ENCODE data around the gene FBXL19. TPM values are rescaled to one million over a fixed set of nuclear protein-coding genes. Genes with fewer than 3 reads are reported as not detected.
"Not testable (repeated sequence)": the region's sequence is repeated elsewhere in the genome, so short reads cannot be mapped to it uniquely, and the experiment has no call there.

Gene FBXL19
- total RNA-seq, 1 donor from 2014 or later, result 21.4 TPM

GRCh38 chr16:30929167-30929566 lies 5.8 kb downstream of the FBXL19 start:
- DNase-seq (ENCODE audit: extremely low spot score in 2 of 2), result no peak
- Histone ChIP-seq H3K36me3 (peaks cover 3 to 8% of the 10 kb centered on the region in 2 donors), H3K4me3 (no peak overlapping the region), H3K27me3 (no peaks in the 10 kb centered on the region), H3K4me1 (peaks cover 22% of the 10 kb centered on the region), H3K9me3 (no peaks in the 10 kb centered on the region), H3K27ac (no peak overlapping the region)
- intact Hi-C loops (cut with DNase I), result no loop called here
- TF ChIP-seq POLR2A (IDR thresholded peaks at IDR 0.05) (no peak), POLR2AphosphoS5 (IDR thresholded peaks at IDR 0.05; ENCODE audit: insufficient read depth in 1 of 2, low read depth in 1 of 2) (no peak), CTCF (IDR thresholded peaks at IDR 0.05) (no peak)

- Histone ChIP-seq H3K27me3 (no peaks in the 10 kb centered on the region), H3K36me3 (peaks cover 3 to 8% of the 10 kb centered on the region in 2 donors), H3K27ac (no peak overlapping the region), H3K9me3 (no peaks in the 10 kb centered on the region), H3K4me3 (no peak overlapping the region), H3K4me1 (peaks cover 13% of the 10 kb centered on the region)
- intact Hi-C loops (cut with DNase I), result no loop called here
- no peak for DNase-seq (ENCODE audit: extremely low spot score in 2 of 2)
- TF ChIP-seq POLR2A (IDR thresholded peaks at IDR 0.05), result no peak
- no peak for TF ChIP-seq CTCF (IDR thresholded peaks at IDR 0.05)
- TF ChIP-seq POLR2AphosphoS5 (IDR thresholded peaks at IDR 0.05; ENCODE audit: insufficient read depth in 1 of 2, low read depth in 1 of 2), result no peak
Measured at GRCh38 chr16:30930160-30930571, 6.8 kb downstream of the FBXL19 start.

- H3K4me1 ChIP-seq, result peaks cover 9% of the 10 kb centered on the region
- DNase-seq (ENCODE audit: extremely low spot score in 2 of 2), result no peak
- peaks cover 3 to 8% of the 10 kb centered on the region in 2 donors for H3K36me3 ChIP-seq
- H3K4me3 ChIP-seq, result no peak overlapping the region
- TF ChIP-seq POLR2A (IDR thresholded peaks at IDR 0.05), result no peak
- H3K9me3 ChIP-seq, result no peaks in the 10 kb centered on the region
- no peaks in the 10 kb centered on the region for H3K27me3 ChIP-seq
- intact Hi-C loops (cut with DNase I), result no loop called here
- no peak overlapping the region for H3K27ac ChIP-seq
Measured at GRCh38 chr16:30931068-30931650, 7.8 kb downstream of the FBXL19 start.

- intact Hi-C loops (cut with DNase I), result no loop called here
- no peaks in the 10 kb centered on the region for H3K9me3 ChIP-seq
- H3K36me3 ChIP-seq, result peaks cover 3 to 7% of the 10 kb centered on the region in 2 donors
- no peak overlapping the region for H3K4me3 ChIP-seq
- TF ChIP-seq POLR2AphosphoS5 (IDR thresholded peaks at IDR 0.05; ENCODE audit: insufficient read depth in 1 of 2, low read depth in 1 of 2) (no peak), CTCF (IDR thresholded peaks at IDR 0.05) (peak in 1 of 3 experiments; percentile 25)
- DNase-seq (ENCODE audit: extremely low spot score in 2 of 2), result no peak
- H3K27ac ChIP-seq, result no peak overlapping the region
- no peaks in the 10 kb centered on the region for H3K27me3 ChIP-seq
- no peaks in the 10 kb centered on the region for H3K4me1 ChIP-seq
Measured at GRCh38 chr16:30934827-30935557, 11.6 kb downstream of the FBXL19 start.

GRCh38 chr16:30937692-30938091 lies 14.3 kb downstream of the FBXL19 start:
- Histone ChIP-seq H3K27ac (no peak overlapping the region), H3K9me3 (no peaks in the 10 kb centered on the region), H3K4me1 (peaks cover 12% of the 10 kb centered on the region), H3K36me3 (peaks cover 0 to 5% of the 10 kb centered on the region in 2 donors), H3K4me3 (no peak overlapping the region), H3K27me3 (no peaks in the 10 kb centered on the region)
- intact Hi-C loops (cut with DNase I), result no loop called here
- no peak for DNase-seq (ENCODE audit: extremely low spot score in 2 of 2)
- TF ChIP-seq CTCF (IDR thresholded peaks at IDR 0.05) (no peak), POLR2A (IDR thresholded peaks at IDR 0.05) (no peak), POLR2AphosphoS5 (IDR thresholded peaks at IDR 0.05; ENCODE audit: insufficient read depth in 1 of 2, low read depth in 1 of 2) (no peak)

GRCh38 chr16:30939571-30939970 lies 16.2 kb downstream of the FBXL19 start:
- H3K9me3 ChIP-seq; DNase-seq (ENCODE audit: extremely low spot score in 2 of 2); intact Hi-C loops (cut with DNase I); H3K27ac ChIP-seq; H3K4me3 ChIP-seq; H3K27me3 ChIP-seq: not testable (repeated sequence)
- Histone ChIP-seq H3K36me3 (peaks cover 0 to 16% of the 10 kb centered on the region in 2 donors), H3K4me1 (peaks cover 12% of the 10 kb centered on the region)

Measured in vagina (tissue), 2 donors.